ENCODE results near the gene ACADS. TPM values are rescaled to one million over a fixed set of nuclear protein-coding genes. Genes with fewer than 3 reads are reported as not detected.

The ACADS gene
- polyA plus RNA-seq, 1 donor (not counting 4 experiments of a cell fraction or from before 2014, with no cell fraction given): 2.2 TPM

- H3K36me3 ChIP-seq (ENCODE audit: control insufficient read depth in 2 of 2, extremely low read depth in 1 of 2, insufficient read depth in 2 of 2, low read length in 2 of 2): no peaks in the 10 kb centered on the region
- H3K27ac ChIP-seq (ENCODE audit: control insufficient read depth, insufficient read depth, low read length): no peak overlapping the region
- no peaks in the 10 kb centered on the region for H3K9me3 ChIP-seq (ENCODE audit: control insufficient read depth, low read depth, low read length)
- H3K4me2 ChIP-seq (ENCODE audit: control insufficient read depth, extremely low read depth, insufficient read depth, low read depth, low read length): no peak overlapping the region
- no peak for FAIRE-seq
- H3K4me3 ChIP-seq (ENCODE audit: control insufficient read depth in 2 of 3, extremely low read depth in 1 of 3, insufficient read depth in 2 of 3, low read depth in 1 of 3, low read length in 3 of 3): no peak overlapping the region
- TF ChIP-seq EZH2 (IDR thresholded peaks at IDR 0.05; ENCODE audit: low read length) (no peak), CTCF (optimal IDR thresholded peaks at IDR 0.05 in 1 of 3, IDR thresholded peaks at IDR 0.05 in 1 of 3, conservative IDR thresholded peaks at IDR 0.05 in 1 of 3; ENCODE audit: extremely low read depth in 1 of 3, insufficient read depth in 2 of 3, low read length in 3 of 3) (no peak)
- dilution Hi-C loops (cut with MboI; ENCODE audit: extremely low pct_ligation_motif_present, low sequenced_read_pairs): no loop called here
- H3K4me1 ChIP-seq (ENCODE audit: control insufficient read depth, extremely low read depth, insufficient read depth, low read length): no peaks in the 10 kb centered on the region
- H3K9me1 ChIP-seq (ENCODE audit: control insufficient read depth, extremely low read depth, insufficient read depth, low read length): no peaks in the 10 kb centered on the region
- DNase-seq (ENCODE audit: low read depth, low spot score): no peak
- no peak overlapping the region for H2AFZ ChIP-seq (ENCODE audit: control insufficient read depth, low read length)
- no peaks in the 10 kb centered on the region for H4K20me1 ChIP-seq (ENCODE audit: control insufficient read depth, extremely low read depth, insufficient read depth, low read length)
- no peaks in the 10 kb centered on the region for H3K27me3 ChIP-seq (ENCODE audit: control insufficient read depth, extremely low read depth, insufficient read depth, low read length)
- H3K79me2 ChIP-seq (ENCODE audit: control insufficient read depth, insufficient read depth, low read length): no peaks in the 10 kb centered on the region
- no peak overlapping the region for H3K9ac ChIP-seq (ENCODE audit: control insufficient read depth, extremely low read depth, insufficient read depth, low read length)
Observed at GRCh38 chr12:120736404-120737331, 11.0 kb downstream of the ACADS start.

- H3K27ac ChIP-seq (ENCODE audit: control insufficient read depth, insufficient read depth, low read length): no peak overlapping the region
- H3K4me1 ChIP-seq (ENCODE audit: control insufficient read depth, extremely low read depth, insufficient read depth, low read length): no peaks in the 10 kb centered on the region
- no peaks in the 10 kb centered on the region for H3K36me3 ChIP-seq (ENCODE audit: control insufficient read depth in 2 of 2, extremely low read depth in 1 of 2, insufficient read depth in 2 of 2, low read length in 2 of 2)
- TF ChIP-seq CTCF (optimal IDR thresholded peaks at IDR 0.05 in 1 of 3, IDR thresholded peaks at IDR 0.05 in 1 of 3, conservative IDR thresholded peaks at IDR 0.05 in 1 of 3; ENCODE audit: extremely low read depth in 1 of 3, insufficient read depth in 2 of 3, low read length in 3 of 3): no peak
- no peak for TF ChIP-seq EZH2 (IDR thresholded peaks at IDR 0.05; ENCODE audit: low read length)
- FAIRE-seq (no peak), DNase-seq (ENCODE audit: low read depth, low spot score) (no peak)
- no peak overlapping the region for H3K4me3 ChIP-seq (ENCODE audit: control insufficient read depth in 2 of 3, extremely low read depth in 1 of 3, insufficient read depth in 2 of 3, low read depth in 1 of 3, low read length in 3 of 3)
- no peak overlapping the region for H3K9ac ChIP-seq (ENCODE audit: control insufficient read depth, extremely low read depth, insufficient read depth, low read length)
- dilution Hi-C loops (cut with MboI; ENCODE audit: extremely low pct_ligation_motif_present, low sequenced_read_pairs): no loop called here
- no peaks in the 10 kb centered on the region for H4K20me1 ChIP-seq (ENCODE audit: control insufficient read depth, extremely low read depth, insufficient read depth, low read length)
- no peaks in the 10 kb centered on the region for H3K27me3 ChIP-seq (ENCODE audit: control insufficient read depth, extremely low read depth, insufficient read depth, low read length)
- H3K9me1 ChIP-seq (ENCODE audit: control insufficient read depth, extremely low read depth, insufficient read depth, low read length): no peaks in the 10 kb centered on the region
- no peak overlapping the region for H2AFZ ChIP-seq (ENCODE audit: control insufficient read depth, low read length)
- no peaks in the 10 kb centered on the region for H3K79me2 ChIP-seq (ENCODE audit: control insufficient read depth, insufficient read depth, low read length)
- H3K9me3 ChIP-seq (ENCODE audit: control insufficient read depth, low read depth, low read length): no peaks in the 10 kb centered on the region
- no peak overlapping the region for H3K4me2 ChIP-seq (ENCODE audit: control insufficient read depth, extremely low read depth, insufficient read depth, low read depth, low read length)
Observed at GRCh38 chr12:120737557-120738251, 12.1 kb downstream of the ACADS start.

Data from keratinocyte (primary cell).